Activated CD4-positive, alpha-beta T cell treated with anti-CD3 and anti-CD28 coated beads, Interleukin-2, amount 10 ng/mL, durations not matched to agents 24 days and 14 days (primary cell): Measurements from ENCODE around the gene ZNF619. TPM values are rescaled to one million over a fixed set of nuclear protein-coding genes. Genes with fewer than 3 reads are reported as not detected.

ENCODE experiments used
- DNase-seq: peaks from one replicate; pipeline ENCODE4 v3.0.0; 2022
- H3K27ac Mint-ChIP-seq: one replicate; pipeline ENCODE4 v1.8.0; 2022; ENCODE audit warnings: mild to moderate bottlenecking, mixed read lengths
- H3K27me3 Mint-ChIP-seq: one replicate; pipeline ENCODE4 v1.8.0; 2022; ENCODE audit warnings: mixed read lengths
- H3K36me3 Mint-ChIP-seq: one replicate; pipeline ENCODE4 v1.8.0; 2022; ENCODE audit warnings: low read depth, mild to moderate bottlenecking, mixed read lengths
- H3K4me1 Mint-ChIP-seq: one replicate; pipeline ENCODE4 v1.8.0; 2021; ENCODE audit warnings: mixed read lengths
- H3K4me3 Mint-ChIP-seq: one replicate; pipeline ENCODE4 v1.8.0; 2022; ENCODE audit warnings: mild to moderate bottlenecking, moderate library complexity, mixed read lengths
- H3K9me3 Mint-ChIP-seq: one replicate; pipeline ENCODE4 v1.8.0; 2021; ENCODE audit warnings: mixed read lengths
- intact Hi-C: fragments of 100-400 bp; cut with micrococcal nuclease; formaldehyde crosslinking; loops from one replicate; pipeline ENCODE4 v1.15.1; 2023
- total RNA-seq: library from RNA; stranded (reverse); gene quantifications from 2 replicates; pipeline ENCODE4 v1.2.3, GENCODE V29; 2022

Gene ZNF619
- total RNA-seq, 1 donor from 2014 or later: 6.1 TPM

GRCh38 chr3:40524568-40525285 lies 47.8 kb downstream of the ZNF619 start, which contains the start of gene ZNF621:
TSS of gene ZNF621 (plus strand) at chr3:40524960. CDS start at chr3:40525841, 881 bp downstream.
- Mint-ChIP-seq H3K27me3 (no peaks in the 10 kb centered on the region), H3K4me3 (peak within 1 kb of the TSS; percentile 92), H3K9me3 (peaks cover 7% of the 10 kb centered on the region), H3K27ac (peak within 1 kb of the TSS; percentile 93), H3K4me1 (peaks cover 20% of the 10 kb centered on the region), H3K36me3 (peaks cover 39% of the 10 kb centered on the region)
- peak; percentile 97 for DNase-seq
- intact Hi-C loops: loop anchor here (1.0 to 5.0 kb wide), 7 partner anchors 20 to 678 kb away; partner anchors contain the start of genes EIF1B, RPL14 and ZNF619

- Mint-ChIP-seq H3K9me3 (peaks cover 28% of the 10 kb centered on the region), H3K27ac (no peak overlapping the region), H3K4me1 (peaks cover 20% of the 10 kb centered on the region), H3K36me3 (peaks cover 75% of the 10 kb centered on the region), H3K27me3 (no peaks in the 10 kb centered on the region), H3K4me3 (no peak overlapping the region)
- intact Hi-C loops: loop anchor here (5.0 kb wide), 1 partner anchor 191 kb away; no protein-coding TSS in a partner anchor
- DNase-seq: no peak
Measured at GRCh38 chr3:40528426-40528825, 51.5 kb downstream of the ZNF619 start.

- no peak overlapping the region for H3K4me3 Mint-ChIP-seq
- intact Hi-C loops: no loop called here
- H3K4me1 Mint-ChIP-seq: peaks cover 2% of the 10 kb centered on the region
- peaks cover 37% of the 10 kb centered on the region for H3K9me3 Mint-ChIP-seq
- H3K27ac Mint-ChIP-seq: no peak overlapping the region
- no peaks in the 10 kb centered on the region for H3K27me3 Mint-ChIP-seq
- no peak for DNase-seq
- H3K36me3 Mint-ChIP-seq: peaks cover 89% of the 10 kb centered on the region
Measured at GRCh38 chr3:40532252-40532651, 55.3 kb downstream of the ZNF619 start.

- no peak for DNase-seq
- intact Hi-C loops: no loop called here
- Mint-ChIP-seq H3K4me1 (no peaks in the 10 kb centered on the region), H3K9me3 (peaks cover 34% of the 10 kb centered on the region), H3K4me3 (no peak overlapping the region), H3K27ac (no peak overlapping the region), H3K36me3 (peaks cover 86% of the 10 kb centered on the region), H3K27me3 (no peaks in the 10 kb centered on the region)
Measured at GRCh38 chr3:40534283-40534682, 57.4 kb downstream of the ZNF619 start.

Other genes with a start within 250 kb of the ZNF619 start
- gene EIF1B, start 167.4 kb upstream of the ZNF619 start, total RNA-seq: 46.1 and 47.7 TPM in 2 replicates
- gene ENTPD3, start 89.9 kb upstream of the ZNF619 start, total RNA-seq: not detected in 2 replicates
- gene RPL14, start 19.8 kb upstream of the ZNF619 start, total RNA-seq: 2,598 and 2,688 TPM in 2 replicates
- 4.9 and 5.6 TPM in 2 replicates for gene ZNF620, start 28.9 kb downstream of the ZNF619 start, total RNA-seq
- 18.6 and 19.2 TPM in 2 replicates for gene ZNF621, start 47.8 kb downstream of the ZNF619 start, total RNA-seq